ENCODE data around the gene CARD19.
A peak's percentile ranks its signal among the peaks of the same experiment; 100 is the strongest.

Gene CARD19

GRCh38 chr9:93096131-93096802, at the start of gene CARD19:
CARD19 (plus strand) TSS chr9:93096217; CDS start chr9:93096346, 129 bp downstream.
- DNase-seq (ENCODE audit: low read depth), result no peak

GRCh38 chr9:93048566-93049448, 47.2 kb upstream of the CARD19 start:
- no peak for DNase-seq (ENCODE audit: low read depth)

- no peak for DNase-seq (ENCODE audit: low read depth)
These were observed 46.5 kb upstream of the CARD19 start for GRCh38 chr9:93049491-93049890.

- no peak for DNase-seq (ENCODE audit: low read depth)
These were observed 45.8 kb upstream of the CARD19 start for GRCh38 chr9:93050231-93050630.

GRCh38 chr9:93051680-93052089, 44.3 kb upstream of the CARD19 start:
- DNase-seq (ENCODE audit: low read depth), result peak; percentile 53

- no peak for DNase-seq (ENCODE audit: low read depth)
These were observed 43.1 kb upstream of the CARD19 start for GRCh38 chr9:93052791-93053540.

- no peak for DNase-seq (ENCODE audit: low read depth)
These were observed 42.2 kb upstream of the CARD19 start for GRCh38 chr9:93053781-93054331.

GRCh38 chr9:93054758-93055704, 41.0 kb upstream of the CARD19 start:
- DNase-seq (ENCODE audit: low read depth), result no peak

GRCh38 chr9:93057042-93057702, 38.8 kb upstream of the CARD19 start:
- DNase-seq (ENCODE audit: low read depth), result no peak

GRCh38 chr9:93057703-93058354, 38.2 kb upstream of the CARD19 start:
- DNase-seq (ENCODE audit: low read depth), result no peak

- DNase-seq (ENCODE audit: low read depth), result no peak
These were observed 37.5 kb upstream of the CARD19 start, which contains the start of gene SUSD3 for GRCh38 chr9:93058355-93059010. SUSD3 (plus strand) TSS chr9:93058701; CDS start chr9:93058743, 42 bp downstream.

GRCh38 chr9:93059011-93059714, 36.9 kb upstream of the CARD19 start:
- DNase-seq (ENCODE audit: low read depth), result no peak

- no peak for DNase-seq (ENCODE audit: low read depth)
These were observed 36.1 kb upstream of the CARD19 start for GRCh38 chr9:93059715-93060578.

- peak; percentile 45 for DNase-seq (ENCODE audit: low read depth)
These were observed 35.2 kb upstream of the CARD19 start for GRCh38 chr9:93060746-93061259.

- DNase-seq (ENCODE audit: low read depth), result no peak
These were observed 34.7 kb upstream of the CARD19 start for GRCh38 chr9:93061260-93061751.

- no peak for DNase-seq (ENCODE audit: low read depth)
These were observed 33.9 kb upstream of the CARD19 start for GRCh38 chr9:93061791-93062763.

Measured in GM04503 (cell line).